ENCODE results near the gene IGSF9B.

GRCh38 chr11:133895551-133895950 is 61.2 kb downstream of the IGSF9B start:
- TF ChIP-seq POLR2A (IDR thresholded peaks at IDR 0.05; ENCODE audit: low read depth): no peak
- no peak for TF ChIP-seq CTCF (IDR thresholded peaks at IDR 0.05)
